ENCODE data around the gene C1orf35. TPM values are rescaled to one million over a fixed set of nuclear protein-coding genes. Genes with fewer than 3 reads are reported as not detected.

Gene C1orf35
- total RNA-seq, 1 experiment from 2014 or later, result 31.0 TPM

GRCh38 chr1:228149406-228150119 is 46.4 kb upstream of the C1orf35 start, which contains the start of gene GJC2:
TSS of gene GJC2 (plus strand) at chr1:228149930. CDS start at chr1:228157759, 7,829 bp downstream.
- no peak within 1 kb of the TSS for H2BK20ac ChIP-seq (ENCODE audit: low read depth, low read length, poor library complexity, severe bottlenecking)
- Mint-ChIP-seq H3K27ac (no peak within 1 kb of the TSS), H3K27me3 (ENCODE audit: low read depth) (no peaks in the 10 kb centered on the region), H3K4me1 (peaks cover 0 to 3% of the 10 kb centered on the region in 2 experiments; a peak in 2 of 4 replicates), H3K36me3 (ENCODE audit: insufficient read depth in 1 of 3, low read depth in 3 of 3) (no peaks in the 10 kb centered on the region), H3K4me3 (no peak within 1 kb of the TSS), H3K9me3 (no peaks in the 10 kb centered on the region)
- H3K27me3 ChIP-seq (ENCODE audit: insufficient read depth, low read length), result no peaks in the 10 kb centered on the region
- no peak within 1 kb of the TSS for H4K8ac ChIP-seq (replicated peaks; ENCODE audit: insufficient read length, low read depth, low read length)
- no peak within 1 kb of the TSS for H2BK5ac ChIP-seq (ENCODE audit: insufficient read length, low read length)
- no CpG with 5 or more reads among the region's 17 CpGs for WGBS (ENCODE audit: extremely low coverage, insufficient read length, low lambda C conversion rate)
- H3K79me1 ChIP-seq (ENCODE audit: insufficient read depth, low read depth, low read length, poor library complexity, severe bottlenecking), result no peaks in the 10 kb centered on the region
- no peaks in the 10 kb centered on the region for H3K79me2 ChIP-seq (ENCODE audit: insufficient read depth, low read length)
- no peaks in the 10 kb centered on the region for H3K9me3 ChIP-seq (ENCODE audit: control insufficient read depth, low read depth, low read length)
- no peak within 1 kb of the TSS for H3T11ph ChIP-seq (ENCODE audit: low read length)
- H3K18ac ChIP-seq (ENCODE audit: insufficient read length, low read depth, low read length), result no peak within 1 kb of the TSS
- no peak within 1 kb of the TSS for H2AK5ac ChIP-seq (ENCODE audit: insufficient read length, low read length)
- peak within 1 kb of the TSS; percentile 60; the same call in 1 of the 2 replicates for H3K14ac ChIP-seq (ENCODE audit: insufficient read depth, low read length)
- H2AFZ ChIP-seq (ENCODE audit: low read length), result no peak within 1 kb of the TSS
- no peak within 1 kb of the TSS for H4K5ac ChIP-seq (ENCODE audit: insufficient read length, low read depth, low read length)
- H2BK120ac ChIP-seq (ENCODE audit: low read depth, low read length, poor library complexity, severe bottlenecking), result no peak within 1 kb of the TSS
- no peak for TF ChIP-seq CTCF (conservative IDR thresholded peaks at IDR 0.05)
- H3K9ac ChIP-seq (ENCODE audit: extremely low read depth, insufficient read length, low read length), result no peak within 1 kb of the TSS
- H3K27ac ChIP-seq (ENCODE audit: insufficient read length, low read depth, low read length), result no peak within 1 kb of the TSS
- no peak within 1 kb of the TSS for H2BK15ac ChIP-seq (ENCODE audit: low read depth, low read length)
- H3K4me1 ChIP-seq (ENCODE audit: insufficient read depth, low read length), result no peaks in the 10 kb centered on the region
- H3K23ac ChIP-seq (ENCODE audit: insufficient read length, low read depth, low read length), result no peak within 1 kb of the TSS
- H3K23me2 ChIP-seq (ENCODE audit: insufficient read length, low read depth, low read length, poor library complexity, severe bottlenecking), result no peaks in the 10 kb centered on the region
- DNase-seq, result peak; percentile 67
- H4K91ac ChIP-seq (ENCODE audit: insufficient read length, low read depth, low read length), result no peak within 1 kb of the TSS
- no peaks in the 10 kb centered on the region for H4K20me1 ChIP-seq (ENCODE audit: control insufficient read depth, insufficient read depth, insufficient read length)
- H3K4me2 ChIP-seq (ENCODE audit: insufficient read depth, insufficient read length, low read length), result no peak within 1 kb of the TSS
- H3K56ac ChIP-seq (ENCODE audit: insufficient read length, low read depth, low read length), result no peak within 1 kb of the TSS
- H3K4ac ChIP-seq (ENCODE audit: low read depth, low read length), result no peak within 1 kb of the TSS
- no peak within 1 kb of the TSS for H2BK12ac ChIP-seq (ENCODE audit: insufficient read length, low read depth, low read length)
